GM12878 (cell line): ENCODE results near the gene BNIP1. TPM values are rescaled to one million over a fixed set of nuclear protein-coding genes. Genes with fewer than 3 reads are reported as not detected.

Source experiments
- ATAC-seq: fragments of 200-7000 bp; cut with Tn5 transposase; 3 replicates; pipeline ENCODE4 v1.9.1; 2020; ENCODE audit warnings: mild to moderate bottlenecking, moderate library complexity
- BruUV-seq: library from RNA; stranded (reverse); fragments of 400-500 nt; replicated peaks from 2 replicates; lab custom pipeline; 2021; lab: Mats Ljungman, UMichigan
- CTCF ChIA-PET: fragments of 300-600 bp; sonication (Branson Sonifier 250); formaldehyde crosslinking; extraction: SDS; loops from one replicate; lab custom pipeline; 2021; ENCODE audit warnings: inconsistent platforms; lab: Yijun Ruan, JAX
- POLR2A ChIA-PET: fragments of 350-600 bp; formaldehyde crosslinking; extraction: SDS; loops from one replicate; lab custom pipeline; 2021; ENCODE audit warnings: inconsistent platforms; lab: Charles Lee
- RAD21 ChIA-PET: fragments of 300-600 bp; sonication (Branson Sonifier 250); formaldehyde crosslinking; loops from one replicate; lab custom pipeline; 2023; ENCODE audit warnings: antibody characterized with exemption; ENCODE audit not compliant: unreplicated experiment; lab: Charles Lee
- SMC1A ChIA-PET: fragments of 300-600 bp; sonication (Branson Sonifier 250); formaldehyde crosslinking; loops from one replicate; lab custom pipeline; 2023; ENCODE audit not compliant: unreplicated experiment, uncharacterized antibody; lab: Charles Lee
- DNase-seq: peaks from one replicate; pipeline ENCODE4 v3.0.0-alpha.2; 2011; ENCODE audit warnings: low read depth, low spot score
- FAIRE-seq: peaks from 3 replicates; lab custom pipeline; 2011; peaks lifted over from hg19 to GRCh38; lab: Jason Lieb, UNC
- H2AFZ ChIP-seq: 2 replicates; pipeline ENCODE4 v1.6.0; 2011; ENCODE audit warnings: low read depth, low read length, control low read depth; ENCODE audit not compliant: control insufficient read depth
- H3K27ac ChIP-seq: 2 replicates; pipeline ENCODE4 v1.5.1; 2011; ENCODE audit warnings: control low read depth; ENCODE audit not compliant: control insufficient read depth, insufficient read depth
- H3K27me3 ChIP-seq, 2 experiments: replicated peaks in 1 of 2; 2 replicates each; pipeline versions ENCODE4 v1.6.0 to v1.6.1; 2011; ENCODE audit warnings: low read length in 1 of 2; ENCODE audit not compliant: control insufficient read depth in 2 of 2, insufficient read depth in 2 of 2
- H3K36me3 ChIP-seq, 2 experiments: 2 replicates each; pipeline ENCODE4 v1.5.1; 2011; ENCODE audit warnings: low read length in 1 of 2; ENCODE audit not compliant: control insufficient read depth in 2 of 2, insufficient read depth in 2 of 2
- H3K4me1 ChIP-seq: 2 replicates; pipeline ENCODE4 v1.6.1; 2011; ENCODE audit warnings: mild to moderate bottlenecking, low read length, moderate library complexity, mixed read lengths; ENCODE audit not compliant: control insufficient read depth, insufficient read depth
- H3K4me2 ChIP-seq: 2 replicates; pipeline ENCODE4 v1.6.0; 2011; ENCODE audit warnings: control low read depth; ENCODE audit not compliant: control insufficient read depth, insufficient read depth
- H3K4me3 ChIP-seq: fragments of 200-600 bp; sonication (generic); 2 replicates; pipeline ENCODE4 v1.5.1; 2016
- H3K79me2 ChIP-seq: 2 replicates; pipeline ENCODE4 v1.6.0; 2011; ENCODE audit warnings: low read length; ENCODE audit not compliant: control insufficient read depth, insufficient read depth
- H3K9ac ChIP-seq: 2 replicates; pipeline ENCODE4 v1.8.0; 2011; ENCODE audit warnings: low read length, control low read depth, mixed read lengths; ENCODE audit not compliant: control insufficient read depth, insufficient read depth
- H3K9me3 ChIP-seq: replicated peaks from 3 replicates; pipeline ENCODE4 v1.5.1; 2011; ENCODE audit warnings: mild to moderate bottlenecking, low read length; ENCODE audit not compliant: control insufficient read depth, insufficient read depth
- H4K20me1 ChIP-seq: 2 replicates; pipeline ENCODE4 v1.6.0; 2011; ENCODE audit not compliant: control insufficient read depth, insufficient read depth
- JUND ChIP-seq: IDR thresholded peaks from 2 replicates; pipeline ENCODE4 v1.6.1; 2012; ENCODE audit warnings: low read depth, mild to moderate bottlenecking, low read length, improper control_type of control experiment, moderate library complexity
- PAX5 ChIP-seq: IDR thresholded peaks from 2 replicates; pipeline ENCODE4 v1.6.1; 2011; ENCODE audit warnings: low read depth, low read length, borderline replicate concordance
- SIN3A ChIP-seq: IDR thresholded peaks from 2 replicates; pipeline ENCODE4 v1.6.1; 2012; ENCODE audit warnings: low read depth, low read length, improper control_type of control experiment
- TCF3 ChIP-seq: IDR thresholded peaks from 2 replicates; pipeline ENCODE4 v1.6.1; 2012; ENCODE audit warnings: low read depth, mild to moderate bottlenecking, low read length, borderline replicate concordance; ENCODE audit not compliant: insufficient read depth
- WGBS: methylation state at CpG from one replicate; pipeline ENCODE4 v1.1.6; 2016; ENCODE audit warnings: low lambda C conversion rate; ENCODE audit not compliant: insufficient replicate concordance, insufficient coverage; ENCODE audit errors: missing lambda C conversion rate; 5-methylcytosine and 5-hydroxymethylcytosine counted together
- in situ Hi-C: fragments of 300-500 bp; cut with MboI; formaldehyde crosslinking; loops from 9 replicates; pipeline ENCODE4 v1.14.3; 2018; ENCODE audit warnings: mixed read lengths
- intact Hi-C: fragments of 100-400 bp; cut with micrococcal nuclease; formaldehyde crosslinking; loops from one replicate; pipeline ENCODE4 v1.14.2; 2022; ENCODE audit not compliant: unreplicated experiment
- polyA plus RNA-seq, 11 experiments: library from polyadenylated mRNA; depleted of rRNA in 4 of 11; unstranded in 6 of 11; stranded (reverse) in 5 of 11; fragments of >200 nt; fragmentation: Nextera tagmentation in 4 of 11; fragmentation: Illumina TruSeq in 1 of 11; extraction: Ambion mirVana in 4 of 11; extraction: Trizol in 1 of 11; gene quantifications; 1 replicate in 1 of 11; 2 replicates in 10 of 11; pipeline versions ENCODE4 v1.2.1 to v1.2.3, GENCODE V29; 2011 to 2016; ENCODE audit warnings: inconsistent platforms in 2 of 11, missing spikeins in 2 of 11, low read depth in 1 of 11
- total RNA-seq, 4 experiments: library from RNA; depleted of rRNA in 3 of 4; stranded (reverse); fragments of >200 nt in 3 of 4; fragmentation: Illumina TruSeq in 1 of 4; extraction: Trizol in 1 of 4; gene quantifications; 2 replicates each; pipeline versions ENCODE4 v1.2.1 to v1.2.3, GENCODE V29; 2013 to 2021
- TF ChIP-seq, protein P1 (sequence below): fragments of 450-650 bp; IDR thresholded peaks from 2 replicates; pipeline ENCODE4 v1.6.1; 2017; ENCODE audit warnings: mild to moderate bottlenecking, low read depth, inconsistent platforms; ENCODE audit not compliant: poor library complexity, severe bottlenecking
- TF ChIP-seq, protein P2 (sequence below): IDR thresholded peaks from 2 replicates; pipeline ENCODE4 v1.6.1; 2011; ENCODE audit warnings: low read depth, mild to moderate bottlenecking, low read length, moderate library complexity, borderline replicate concordance; ENCODE audit errors: extremely low read depth

BNIP1 gene
- total and polyA plus RNA-seq, 10 of the 15 experiments (the other 5 are each of a cell fraction or from before 2014, with no cell fraction given): 20.5 to 62.5 (median 27.4) TPM

DNA sequence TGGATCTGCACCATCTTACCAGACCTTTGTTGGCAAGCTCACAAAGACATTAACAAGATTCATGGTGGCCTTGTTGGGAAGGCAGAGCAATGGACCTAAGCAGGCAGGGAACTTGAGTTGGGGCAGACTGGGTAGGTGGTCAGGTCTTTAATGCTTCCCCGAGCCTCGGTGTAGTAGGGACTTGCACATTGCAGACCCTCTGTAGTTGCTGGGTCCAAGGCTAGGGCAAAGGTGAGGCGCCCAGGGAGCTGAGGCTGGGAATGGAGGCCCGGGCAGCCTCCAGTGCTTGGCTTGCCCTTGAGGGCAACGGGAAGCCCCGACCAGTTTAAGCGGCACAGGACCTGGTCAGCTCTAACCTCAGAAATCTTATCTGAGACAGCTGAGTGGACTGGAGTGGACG is 66.5 kb downstream of the BNIP1 start (continued):
- TF ChIP-seq, protein P1, sequence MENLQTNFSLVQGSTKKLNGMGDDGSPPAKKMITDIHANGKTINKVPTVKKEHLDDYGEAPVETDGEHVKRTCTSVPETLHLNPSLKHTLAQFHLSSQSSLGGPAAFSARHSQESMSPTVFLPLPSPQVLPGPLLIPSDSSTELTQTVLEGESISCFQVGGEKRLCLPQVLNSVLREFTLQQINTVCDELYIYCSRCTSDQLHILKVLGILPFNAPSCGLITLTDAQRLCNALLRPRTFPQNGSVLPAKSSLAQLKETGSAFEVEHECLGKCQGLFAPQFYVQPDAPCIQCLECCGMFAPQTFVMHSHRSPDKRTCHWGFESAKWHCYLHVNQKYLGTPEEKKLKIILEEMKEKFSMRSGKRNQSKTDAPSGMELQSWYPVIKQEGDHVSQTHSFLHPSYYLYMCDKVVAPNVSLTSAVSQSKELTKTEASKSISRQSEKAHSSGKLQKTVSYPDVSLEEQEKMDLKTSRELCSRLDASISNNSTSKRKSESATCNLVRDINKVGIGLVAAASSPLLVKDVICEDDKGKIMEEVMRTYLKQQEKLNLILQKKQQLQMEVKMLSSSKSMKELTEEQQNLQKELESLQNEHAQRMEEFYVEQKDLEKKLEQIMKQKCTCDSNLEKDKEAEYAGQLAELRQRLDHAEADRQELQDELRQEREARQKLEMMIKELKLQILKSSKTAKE: no peak
- TF ChIP-seq JUND (no peak), PAX5 (no peak)
- TF ChIP-seq, protein P2, sequence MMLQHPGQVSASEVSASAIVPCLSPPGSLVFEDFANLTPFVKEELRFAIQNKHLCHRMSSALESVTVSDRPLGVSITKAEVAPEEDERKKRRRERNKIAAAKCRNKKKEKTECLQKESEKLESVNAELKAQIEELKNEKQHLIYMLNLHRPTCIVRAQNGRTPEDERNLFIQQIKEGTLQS: no peak

DNA sequence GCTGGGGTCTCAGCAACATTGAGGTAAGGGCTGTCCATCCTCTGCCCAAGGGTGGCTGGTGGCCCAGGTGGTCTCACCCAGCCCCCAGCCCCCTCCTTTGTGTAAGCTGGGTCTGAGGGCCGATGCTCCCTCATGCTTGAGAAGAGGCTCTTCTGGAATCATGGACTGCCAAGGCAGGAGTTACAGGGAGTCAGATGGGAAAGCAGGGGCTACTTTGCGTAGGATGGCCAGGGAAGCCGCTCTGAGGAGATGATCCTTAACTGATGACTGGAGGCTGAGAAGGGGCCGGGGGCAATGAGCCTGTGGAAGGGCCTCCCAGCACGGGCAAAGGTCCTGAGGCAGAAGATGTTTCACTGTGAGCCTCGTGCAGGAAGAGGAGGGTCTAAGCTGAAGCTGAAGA is 67.0 kb downstream of the BNIP1 start:
- Histone ChIP-seq H3K9me3 (no peaks in the 10 kb centered on the region), H3K9ac (no peak overlapping the region), H3K27ac (no peak overlapping the region), H3K27me3 (no peaks in the 10 kb centered on the region), H3K79me2 (no peaks in the 10 kb centered on the region), H3K36me3 (no peaks in the 10 kb centered on the region), H3K4me3 (no peak overlapping the region), H3K4me1 (no peaks in the 10 kb centered on the region), H4K20me1 (no peaks in the 10 kb centered on the region), H2AFZ (no peak overlapping the region), H3K4me2 (no peak overlapping the region)
- 33% methylated on average over 6 of the region's 6 CpGs for WGBS
- ChIA-PET CTCF (no interaction called here), RAD21 (no interaction called here), SMC1A (no interaction called here), POLR2A (no interaction called here)
- DNase-seq: no peak
- no peak for ATAC-seq
- no peak for FAIRE-seq
- no peak for TF ChIP-seq TCF3
- no peak for TF ChIP-seq SIN3A
- intact Hi-C loops (no loop called here), in situ Hi-C loops (no loop called here)
- no TSS peak for BruUV-seq
